GM19463 (cell line): ENCODE results near the gene TBX15.
"Not testable (repeated sequence)": the region's sequence is repeated elsewhere in the genome, so short reads cannot be mapped to it uniquely, and the experiment has no call there.

ENCODE experiments used
- ATAC-seq: cut with Tn5 transposase; IDR thresholded peaks from one replicate; pipeline ENCODE4 v1.9.1; 2021; ENCODE audit warnings: mild to moderate bottlenecking, moderate library complexity; ENCODE audit not compliant: unreplicated experiment

Gene TBX15

GRCh38 chr1:118928739-118929554, 59.2 kb downstream of the TBX15 start:
- ATAC-seq, result no peak

- ATAC-seq, result no peak
Measured at GRCh38 chr1:118927427-118928187, 60.5 kb downstream of the TBX15 start.

GRCh38 chr1:118926261-118926660, 61.9 kb downstream of the TBX15 start:
- no peak for ATAC-seq

DNA sequence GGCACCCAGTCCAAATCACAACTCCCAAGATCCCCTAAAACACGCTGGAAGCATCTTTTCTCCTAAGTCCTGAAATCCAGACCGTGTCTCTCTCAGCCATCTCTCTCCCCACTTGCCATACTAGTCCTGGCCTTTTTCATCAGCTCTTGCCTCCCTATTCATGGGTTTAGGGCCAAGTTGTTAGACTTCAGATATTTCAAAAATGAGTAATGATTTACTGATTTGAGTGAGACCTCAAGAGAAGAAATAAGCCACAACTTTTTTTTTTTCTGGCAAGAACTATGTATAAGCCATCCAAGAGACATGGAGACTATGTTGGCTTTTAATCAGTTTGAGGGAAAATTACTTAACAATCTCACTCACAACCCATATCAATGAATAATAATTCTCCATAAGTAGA, 62.5 kb downstream of the TBX15 start:
- no peak for ATAC-seq

- no peak for ATAC-seq
Measured at GRCh38 chr1:118923319-118923718, 64.8 kb downstream of the TBX15 start.

DNA sequence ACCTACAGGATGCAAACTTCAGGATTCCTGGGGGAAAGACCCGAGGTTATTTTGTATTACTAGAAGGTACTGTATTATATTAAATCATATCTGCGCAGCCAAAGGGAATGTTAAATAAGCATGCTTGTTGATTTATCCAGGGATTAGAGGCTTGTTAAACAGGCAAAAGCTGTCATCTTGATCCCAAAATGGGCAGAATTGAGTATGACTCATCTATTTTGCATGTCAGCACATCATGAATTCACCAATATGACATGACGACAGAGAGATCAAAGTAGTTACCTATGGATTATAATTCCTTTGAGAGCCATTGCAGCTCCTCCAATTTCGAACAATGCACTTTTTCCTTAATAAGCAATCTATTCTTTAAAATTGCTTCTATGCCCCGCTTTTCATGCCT, 66.1 kb downstream of the TBX15 start:
- no peak for ATAC-seq

DNA sequence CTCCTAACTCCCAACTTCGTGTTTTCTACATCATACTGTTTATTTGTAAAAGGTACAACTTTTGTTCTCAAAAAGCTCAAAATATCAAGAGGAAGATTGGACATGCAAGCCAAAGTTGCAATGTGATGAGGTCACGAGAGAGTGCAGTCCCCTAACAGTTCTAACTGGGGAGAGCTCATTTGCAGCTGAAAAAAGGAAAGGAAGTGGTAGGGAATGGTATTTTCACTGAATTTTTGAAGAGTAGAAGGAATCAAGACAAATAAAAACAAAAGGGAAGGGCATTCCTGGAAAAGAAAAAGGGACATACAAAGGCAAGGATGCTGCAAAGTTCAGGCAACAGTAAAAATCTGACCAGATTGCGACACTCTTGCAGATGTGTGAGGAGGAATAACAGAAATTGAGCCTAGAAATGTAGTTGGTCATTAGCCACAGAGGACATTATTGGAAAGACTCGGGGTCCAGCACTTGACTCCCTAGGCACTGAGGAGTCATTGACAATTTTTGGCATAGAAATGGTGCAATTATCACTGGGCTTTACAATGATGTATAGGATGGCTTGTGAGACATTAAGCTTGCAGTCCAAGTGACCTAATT, 67.9 kb downstream of the TBX15 start:
- ATAC-seq, result no peak

DNA sequence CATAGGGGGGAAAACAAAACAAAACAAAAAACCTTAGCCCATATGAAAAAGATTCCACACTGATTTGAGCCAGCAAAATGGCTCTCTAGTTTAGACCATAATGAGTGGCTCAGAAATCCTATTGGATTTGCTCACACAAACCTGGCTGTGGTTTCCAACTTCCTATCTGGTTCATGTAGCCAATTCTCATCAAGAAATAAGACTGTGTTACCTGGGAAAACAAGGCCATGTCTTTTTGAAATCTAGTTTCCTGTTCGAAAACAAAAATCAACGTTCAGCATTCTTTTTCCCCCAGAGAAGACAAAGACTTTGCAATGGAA, 69.2 kb downstream of the TBX15 start:
- no peak for ATAC-seq

GRCh38 chr1:118918230-118918939, 69.8 kb downstream of the TBX15 start:
- ATAC-seq, result peak; percentile 42

DNA sequence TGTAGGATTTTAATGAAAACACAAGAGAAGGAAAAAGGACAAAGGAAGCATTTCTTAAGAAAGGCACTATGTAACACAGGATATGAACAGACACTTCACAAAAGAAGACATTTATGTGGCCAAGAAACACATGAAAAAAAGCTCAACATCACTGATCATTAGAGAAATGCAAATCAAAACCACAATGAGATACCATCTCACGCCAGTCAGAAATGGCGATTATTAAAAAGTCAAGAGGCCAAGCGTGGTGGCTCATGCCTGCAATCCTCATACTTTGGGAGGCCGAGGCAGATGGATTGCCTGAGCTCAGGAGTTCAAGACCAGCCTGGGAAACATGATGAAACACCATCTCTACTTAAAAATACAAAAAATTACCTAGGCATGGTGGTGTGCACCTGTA, 71.8 kb downstream of the TBX15 start:
- ATAC-seq, result not testable (repeated sequence)

DNA sequence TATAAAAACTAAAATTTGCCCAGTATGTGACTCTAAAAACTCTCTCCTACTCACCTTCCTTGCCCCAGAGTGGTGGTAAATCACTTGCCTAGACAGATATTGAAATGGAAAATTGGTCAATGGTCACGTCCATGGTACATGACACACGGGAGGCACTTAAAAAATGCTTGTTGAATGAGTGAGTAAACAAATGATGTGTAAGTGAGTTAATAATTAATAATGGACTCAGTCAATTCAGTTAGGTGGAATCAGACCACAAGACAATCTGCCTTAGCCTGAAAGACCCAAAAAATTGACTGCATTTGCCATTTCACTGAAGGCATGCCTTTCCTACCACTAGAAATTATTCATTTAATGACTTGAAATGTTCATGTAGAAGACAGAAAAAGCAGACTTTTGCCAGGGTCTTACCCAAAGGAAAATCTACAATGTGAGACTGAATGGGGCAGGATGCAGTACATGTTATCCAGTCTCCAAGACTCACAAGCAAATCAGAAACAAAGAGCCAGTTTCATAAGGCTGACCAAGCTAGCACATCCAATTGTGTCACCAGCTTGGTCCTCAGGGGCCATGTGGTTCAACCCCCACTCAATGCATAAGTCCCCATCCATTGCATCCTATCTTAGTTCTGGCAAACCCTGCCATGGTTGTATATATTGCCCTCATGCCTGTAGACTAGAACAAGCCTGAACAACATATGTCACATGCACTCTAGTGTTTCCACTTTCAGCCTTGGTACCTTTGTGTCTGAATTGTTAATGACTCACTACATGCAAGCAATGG, 73.6 kb downstream of the TBX15 start:
- ATAC-seq, result peak; percentile 47

- ATAC-seq, result no peak
Measured at GRCh38 chr1:118913818-118914217, 74.3 kb downstream of the TBX15 start.

- ATAC-seq, result no peak
Measured at GRCh38 chr1:118912574-118912973, 75.6 kb downstream of the TBX15 start.

GRCh38 chr1:118911571-118911970, 76.6 kb downstream of the TBX15 start:
- no peak for ATAC-seq

DNA sequence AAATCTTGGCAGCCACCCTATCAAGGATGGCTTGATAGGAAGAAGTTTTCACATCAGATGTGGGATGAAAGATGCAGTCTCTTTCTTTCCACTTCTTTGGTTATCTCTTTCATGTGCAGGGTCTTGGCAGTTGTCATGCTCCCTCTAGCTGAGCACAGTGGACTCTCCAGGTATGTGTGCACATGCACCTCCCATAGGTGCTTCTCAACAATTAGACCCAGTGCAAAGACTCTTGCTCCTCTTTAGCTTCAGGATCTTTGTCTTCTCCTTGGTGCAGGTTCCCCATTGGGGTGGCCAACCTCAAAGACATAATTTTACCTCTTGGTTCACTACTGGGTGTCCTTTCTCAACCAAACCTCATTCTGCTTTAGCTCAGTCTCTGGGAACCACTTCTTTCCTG, 80.7 kb downstream of the TBX15 start:
- no peak for ATAC-seq

DNA sequence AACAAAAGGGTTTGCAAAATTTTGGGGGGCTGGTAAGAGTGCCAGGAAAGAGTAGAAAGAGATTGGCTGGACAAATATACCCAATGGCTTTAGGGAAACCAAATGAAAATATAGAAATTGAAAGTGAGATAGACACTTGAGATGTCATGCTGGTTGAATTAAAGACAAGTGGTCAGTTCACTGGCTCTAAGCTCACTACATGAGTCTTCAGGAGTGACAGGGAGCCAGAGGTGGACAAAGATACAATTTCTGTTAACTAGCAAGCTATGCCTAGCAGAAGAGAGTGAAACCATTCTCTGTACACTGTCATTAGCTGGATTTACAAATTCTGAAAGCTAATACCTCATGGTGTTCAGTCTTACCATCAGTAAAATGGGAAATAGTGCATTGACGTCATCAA, 82.5 kb downstream of the TBX15 start:
- no peak for ATAC-seq

GRCh38 chr1:118905196-118905595, 82.9 kb downstream of the TBX15 start:
- no peak for ATAC-seq

- ATAC-seq, result no peak
Measured at GRCh38 chr1:118902711-118903191, 85.4 kb downstream of the TBX15 start.

- no peak for ATAC-seq
Measured at GRCh38 chr1:118902299-118902698, 85.8 kb downstream of the TBX15 start.

- no peak for ATAC-seq
Measured at GRCh38 chr1:118900643-118901440, 87.3 kb downstream of the TBX15 start.
